Right lobe of liver (tissue), 4 donors: ENCODE data around the gene TERB1.

Source experiments
- CTCF ChIP-seq, 4 donors: fragments of 200-600 bp in 3 of 4; fragments of 450-650 bp in 1 of 4; IDR thresholded peaks; one replicate each; pipeline versions ENCODE4 v1.5.1 to v1.8.0; 2016 to 2022; ENCODE audit warnings: antibody characterized with exemption in 4 of 4, mild to moderate bottlenecking in 2 of 4
- POLR2A ChIP-seq: fragments of 450-650 bp; IDR thresholded peaks from one replicate; pipeline ENCODE4 v1.6.1; 2017; ENCODE audit warnings: antibody characterized with exemption, mild to moderate bottlenecking
- donor health status: DM: no; HTN: no; CAD: no.
- donor health status: DM: no; HTN: no; CAD: no.
- donor health status: DM: no; HTN: yes; CAD: no.

GRCh38 chr16:66735891-66736290 is 65.5 kb downstream of the TERB1 start:
- no peak for TF ChIP-seq POLR2A
- TF ChIP-seq CTCF (IDR thresholded peaks at IDR 0.05): no peak
